OCI-M2 (cell line): Measurements from ENCODE around the gene RBBP4.
"Not testable (repeated sequence)": the region's sequence is repeated elsewhere in the genome, so short reads cannot be mapped to it uniquely, and the experiment has no call there.

ENCODE experiments used
- DNase-seq: peaks from one replicate; lab custom pipeline; 2025; ENCODE audit not compliant: unreplicated experiment; lab: John Stamatoyannopoulos, UW

RBBP4 gene

DNA sequence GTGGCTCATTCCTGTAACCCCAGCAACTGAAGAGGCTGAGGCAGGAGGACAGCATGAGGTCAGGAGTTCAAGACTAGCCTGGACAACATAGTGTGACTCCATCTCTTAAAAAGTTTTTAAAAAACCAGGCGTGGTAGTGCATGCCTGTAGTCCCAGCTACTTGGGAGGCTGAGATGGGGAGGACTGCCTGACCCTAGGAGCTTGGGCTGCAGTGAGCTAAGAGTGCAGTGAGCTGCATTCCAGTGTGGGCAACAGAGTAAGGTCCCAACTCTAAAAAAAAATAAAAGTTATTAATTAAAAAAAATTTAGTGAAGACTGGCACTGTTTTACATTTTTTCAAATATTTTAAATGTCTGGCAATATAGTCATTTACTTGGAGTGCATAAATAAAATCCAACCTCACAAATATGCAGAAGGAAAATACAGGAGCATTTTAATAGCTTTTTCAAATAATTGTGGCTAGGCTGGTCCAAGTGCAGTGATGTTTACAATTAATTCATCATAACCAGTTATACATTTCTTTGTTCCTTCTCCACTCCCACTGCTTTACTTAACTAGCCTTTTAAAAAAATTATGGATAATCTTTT is 11.4 kb upstream of the RBBP4 start:
- no peak for DNase-seq

DNA sequence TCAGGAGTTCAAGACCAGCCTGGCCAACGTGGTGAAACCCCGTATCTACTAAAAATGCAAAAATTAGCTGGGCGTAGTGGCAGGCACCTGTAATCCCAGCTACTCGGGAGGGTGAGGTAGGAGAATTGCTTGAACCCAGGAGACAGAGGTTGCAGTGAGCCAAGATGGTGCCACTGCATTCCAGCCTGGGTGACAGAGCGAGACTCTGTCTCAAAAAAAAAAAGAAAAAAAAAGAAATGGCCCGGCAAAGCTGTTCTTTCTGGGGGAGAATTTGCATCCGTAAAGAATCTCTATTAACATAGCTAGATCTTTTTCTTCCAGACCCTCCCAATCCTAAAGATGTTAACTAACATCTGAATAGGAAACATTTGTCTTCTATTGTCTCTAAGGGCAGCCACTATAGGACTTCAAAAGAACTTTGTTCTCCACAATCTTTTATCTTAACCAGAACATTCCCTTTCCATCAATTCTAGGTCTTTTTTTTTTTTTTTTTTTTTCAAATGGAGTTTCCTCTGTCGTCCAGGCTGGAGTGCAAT is 8.6 kb upstream of the RBBP4 start:
- not testable (repeated sequence) for DNase-seq

DNA sequence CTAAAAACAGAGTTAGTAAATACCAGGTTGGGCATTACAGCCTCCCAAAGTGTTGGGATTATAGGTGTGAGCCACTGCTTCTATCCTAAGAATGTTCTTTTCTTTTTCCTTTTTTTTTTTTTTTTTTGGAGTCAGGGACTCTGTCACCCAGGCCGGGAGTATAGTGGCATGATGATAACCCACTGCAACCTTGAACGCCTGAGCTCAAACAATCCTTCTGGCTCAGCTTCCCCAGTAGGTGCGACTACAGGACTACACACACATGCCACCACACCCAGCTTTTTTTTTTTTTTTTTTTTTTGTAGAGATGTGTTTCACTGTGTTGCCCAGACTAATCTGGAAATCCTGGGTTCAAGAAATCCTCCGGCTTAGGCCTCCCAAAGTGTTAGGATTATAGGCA is 6.6 kb upstream of the RBBP4 start:
- DNase-seq = no peak

DNA sequence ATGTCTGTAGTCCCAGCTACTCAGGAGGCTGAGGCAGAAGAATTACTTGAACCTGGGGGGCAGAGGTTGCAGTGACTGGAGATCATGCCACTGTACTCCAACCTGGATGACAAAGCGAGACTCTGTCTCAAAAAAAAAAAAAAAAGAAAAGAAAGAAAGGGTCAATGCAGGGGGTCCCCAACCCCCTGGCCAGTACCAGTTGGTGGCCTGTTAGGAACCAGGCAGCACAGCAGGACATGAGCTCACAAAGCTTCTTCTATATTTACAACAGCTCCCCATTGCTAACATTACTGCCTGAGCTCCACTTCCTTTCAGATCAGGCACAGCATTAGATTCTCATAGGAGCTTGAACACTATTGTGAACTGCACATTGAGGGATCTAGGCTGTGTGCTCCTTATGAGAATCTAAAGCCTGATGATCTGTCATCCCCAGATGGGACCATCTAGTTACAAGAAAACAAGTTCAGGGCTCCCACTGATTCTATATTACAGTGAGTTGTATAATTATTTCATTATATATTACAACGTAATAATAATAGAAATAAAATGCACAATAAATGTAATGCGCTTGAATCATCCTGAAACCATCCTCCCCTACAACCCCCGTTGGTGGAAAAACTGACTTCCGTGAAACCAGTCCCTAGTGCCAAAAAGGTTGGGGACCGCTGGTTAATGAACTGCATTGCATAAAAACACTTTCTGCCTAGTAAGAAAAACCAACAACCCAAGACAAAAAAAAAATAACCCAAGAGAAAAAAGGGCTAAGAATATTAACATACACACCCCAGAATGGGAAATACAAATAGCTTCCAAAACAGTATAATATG is 3.5 kb upstream of the RBBP4 start:
- DNase-seq = no peak

DNA sequence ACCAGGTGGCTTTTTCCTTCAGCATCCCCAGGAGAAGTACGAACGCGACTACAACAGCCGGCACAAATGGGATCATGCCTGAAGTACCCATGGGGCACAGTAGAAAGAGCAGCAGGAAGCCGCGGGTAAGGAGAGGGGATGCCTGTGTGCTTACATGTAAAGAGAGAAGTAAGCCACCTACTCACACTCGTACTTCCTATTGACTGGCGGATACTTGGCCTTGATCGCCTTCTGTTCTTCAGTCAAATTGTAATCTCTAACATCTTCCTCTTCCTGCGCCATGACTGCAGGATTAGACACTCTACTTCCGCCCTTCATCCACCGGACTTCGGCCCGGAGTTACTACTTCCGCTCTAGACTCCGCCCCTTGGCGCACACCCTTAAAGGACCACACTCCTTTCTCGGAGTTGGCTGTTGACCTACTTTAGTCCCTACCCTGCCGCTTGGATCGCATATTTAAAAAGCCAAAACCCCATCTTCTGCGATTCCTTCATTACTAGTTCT is 708 bp upstream of the RBBP4 start, which contains the start of gene ZBTB8OS:
TSS of gene ZBTB8OS (minus strand) at position 303 of the 504 bp plus-strand sequence. CDS start at position 282, 21 bp downstream.
- peak; percentile 52 for DNase-seq

DNA sequence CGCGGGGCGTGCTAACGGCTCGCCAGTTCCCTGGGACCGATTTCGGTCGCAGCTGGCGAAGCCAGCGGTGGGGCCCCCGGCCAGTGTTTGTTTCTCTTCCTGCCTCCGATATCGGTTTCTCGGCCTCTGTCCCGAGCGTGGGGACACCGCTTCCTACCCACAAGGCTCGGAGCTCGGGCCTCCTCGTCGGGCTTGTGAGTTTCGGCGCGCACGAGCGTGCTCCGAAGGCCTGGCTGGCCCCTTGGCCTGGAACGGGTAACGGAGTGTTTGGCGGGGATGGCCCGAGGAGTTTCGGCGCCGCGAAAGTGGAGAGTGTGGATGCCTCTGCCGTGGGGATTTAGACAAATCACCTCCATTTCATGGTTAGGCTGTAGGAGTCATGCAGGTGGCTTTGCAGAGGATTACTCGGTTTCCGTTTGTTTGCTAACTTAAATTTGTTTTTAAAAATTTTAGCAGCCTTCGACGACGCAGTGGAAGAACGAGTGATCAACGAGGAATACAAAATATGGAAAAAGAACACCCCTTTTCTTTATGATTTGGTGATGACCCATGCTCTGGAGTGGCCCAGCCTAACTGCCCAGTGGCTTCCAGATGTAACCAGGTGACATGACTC is 559 bp downstream of the RBBP4 start:
- no peak for DNase-seq

DNA sequence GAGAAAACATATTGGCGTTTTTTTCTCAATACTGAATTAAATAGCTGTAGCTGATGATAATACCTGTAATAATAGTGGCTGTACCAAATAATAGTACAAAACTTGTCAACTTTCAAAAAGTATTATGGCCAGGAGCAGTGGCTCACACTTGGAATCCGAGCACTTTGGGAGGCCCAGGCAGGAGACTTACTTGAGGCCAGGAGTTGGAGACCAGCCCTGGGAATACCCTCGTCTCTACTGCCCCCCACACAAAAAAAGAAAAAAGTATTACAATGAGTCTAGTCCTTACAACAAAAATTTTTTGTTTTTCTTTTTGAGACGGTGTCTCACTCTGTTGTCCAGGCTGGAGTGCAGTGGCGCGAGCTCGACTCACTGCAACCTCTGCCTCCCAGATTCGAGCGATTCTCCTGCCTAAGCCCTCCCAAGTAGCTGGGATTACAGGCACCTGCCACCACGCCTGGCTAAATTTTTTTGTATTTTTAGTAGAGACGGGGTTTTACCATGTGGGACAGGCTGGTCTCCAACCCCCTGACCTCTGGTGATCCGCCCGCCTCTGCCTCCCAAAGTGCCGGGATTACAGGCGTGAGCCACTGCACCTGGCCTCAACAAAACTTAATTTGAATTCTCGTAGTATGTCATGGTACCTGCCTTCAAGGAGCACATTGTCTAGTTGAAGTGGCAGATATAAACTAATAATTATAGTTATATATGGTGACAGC is 1.4 kb downstream of the RBBP4 start:
- DNase-seq = no peak

DNA sequence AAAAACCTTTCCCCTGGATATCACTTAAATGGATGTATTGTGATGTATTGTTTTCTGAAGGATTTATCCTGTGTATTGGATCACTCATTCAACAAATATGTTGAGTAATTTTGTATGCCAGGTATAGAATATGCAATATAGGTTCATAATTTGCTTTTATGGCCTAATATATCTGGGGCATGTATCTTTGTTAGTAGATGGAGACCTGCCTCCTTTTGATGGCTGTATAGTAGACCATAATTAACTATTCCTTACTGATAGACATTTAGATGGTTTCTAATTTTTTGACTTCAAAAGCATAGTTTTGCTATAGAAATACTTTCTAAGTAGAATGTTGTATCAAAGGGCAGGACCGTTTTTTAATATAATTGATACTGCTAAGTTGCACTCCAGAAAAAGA is 8.6 kb downstream of the RBBP4 start:
- no peak for DNase-seq

DNA sequence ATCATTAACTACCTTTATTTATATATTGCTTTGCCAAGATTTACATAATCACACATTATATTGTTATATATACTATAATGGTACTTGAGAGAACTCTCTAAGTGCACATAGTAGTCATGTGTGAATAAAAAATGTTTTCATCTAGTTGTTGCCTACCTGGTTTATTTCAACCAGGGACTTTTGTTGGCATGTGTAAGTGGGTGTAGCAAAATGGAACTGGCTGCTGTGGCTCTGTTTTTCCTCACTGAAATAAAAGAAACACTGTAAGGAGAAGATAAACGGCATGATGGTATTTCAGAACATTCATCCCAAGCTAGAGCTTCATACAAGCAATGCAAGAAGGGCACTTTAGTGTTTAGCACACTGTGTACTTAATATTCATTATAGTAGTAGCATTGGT is 14.9 kb downstream of the RBBP4 start:
- no peak for DNase-seq

DNA sequence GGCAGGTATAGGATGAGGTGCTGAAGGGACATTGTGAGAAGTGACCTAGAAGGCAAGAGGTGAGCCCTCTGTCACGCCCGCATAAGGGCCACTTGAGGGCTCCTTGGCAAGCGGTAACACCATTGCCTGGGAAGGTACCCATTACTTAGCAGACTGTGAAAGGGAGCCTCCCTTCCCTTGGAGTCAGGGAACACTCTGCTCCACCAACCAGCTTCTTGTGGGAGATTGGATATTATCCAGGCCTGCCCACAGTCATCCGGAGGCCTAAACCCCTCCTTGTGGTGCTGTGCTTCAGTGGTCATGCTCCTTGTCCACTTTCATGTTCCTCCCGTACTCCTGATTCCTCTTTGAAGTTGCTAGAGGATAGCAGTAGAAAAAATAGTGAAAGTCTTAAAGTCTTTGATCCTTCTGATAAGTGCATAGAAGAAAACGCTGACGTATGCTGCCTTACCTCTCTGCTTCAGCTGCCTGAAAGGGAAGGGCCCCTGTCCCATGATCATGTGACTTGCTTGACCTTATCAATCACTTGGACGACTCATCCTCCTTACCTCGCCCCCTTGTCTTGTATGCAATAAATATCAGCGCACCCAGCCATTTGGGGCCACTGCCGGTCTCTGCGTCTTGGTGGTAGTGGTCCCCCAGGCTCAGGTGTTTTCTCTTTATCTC is 16.0 kb downstream of the RBBP4 start:
- DNase-seq = no peak

DNA sequence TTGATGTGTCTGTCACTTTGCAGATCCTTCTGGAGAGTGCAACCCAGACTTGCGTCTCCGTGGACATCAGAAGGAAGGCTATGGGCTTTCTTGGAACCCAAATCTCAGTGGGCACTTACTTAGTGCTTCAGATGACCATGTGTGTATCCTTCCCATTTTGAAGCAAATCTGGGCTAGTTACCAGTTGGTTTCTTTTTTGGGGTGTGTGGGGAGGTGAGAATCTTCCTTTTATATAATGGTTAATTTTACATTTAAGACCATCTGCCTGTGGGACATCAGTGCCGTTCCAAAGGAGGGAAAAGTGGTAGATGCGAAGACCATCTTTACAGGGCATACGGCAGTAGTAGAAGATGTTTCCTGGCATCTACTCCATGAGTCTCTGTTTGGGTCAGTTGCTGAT is 17.7 kb downstream of the RBBP4 start:
- DNase-seq = not testable (repeated sequence)

DNA sequence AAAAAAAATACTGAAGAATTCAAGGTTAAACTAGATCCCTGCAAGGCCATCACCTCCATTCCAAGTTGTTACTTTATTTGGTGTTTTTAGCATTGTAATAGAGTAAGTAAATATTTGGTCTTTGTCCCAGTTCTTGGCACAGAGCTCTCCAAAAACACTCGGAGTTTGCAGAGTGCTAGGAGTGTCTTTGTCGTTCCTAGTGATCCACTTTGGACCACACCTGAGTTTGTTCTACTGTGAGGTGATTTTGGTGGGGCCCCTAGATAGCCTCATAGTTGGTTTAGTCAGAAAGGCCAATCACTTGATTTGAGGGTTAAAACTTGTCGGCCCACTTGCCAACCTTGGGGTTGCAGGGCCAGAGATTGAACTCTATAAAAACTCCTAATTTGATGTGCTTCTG is 25.9 kb downstream of the RBBP4 start:
- no peak for DNase-seq

DNA sequence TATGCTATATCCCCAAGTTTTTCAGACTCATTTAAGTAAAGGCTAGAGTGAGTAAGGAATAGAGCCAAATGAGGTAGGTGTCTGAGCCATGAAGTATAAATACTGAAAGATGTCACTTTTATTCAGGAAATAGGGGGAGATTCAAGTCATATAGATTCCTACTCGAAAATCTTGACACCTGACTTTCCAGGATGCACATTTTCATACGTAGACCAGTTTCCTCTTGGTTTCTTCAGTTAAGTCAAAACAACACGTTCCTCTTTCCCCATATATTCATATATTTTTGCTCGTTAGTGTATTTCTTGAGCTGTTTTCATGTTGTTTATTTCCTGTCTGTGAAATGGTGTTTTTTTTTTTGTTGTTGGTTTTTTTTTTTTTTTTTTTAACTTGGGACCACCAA is 29.0 kb downstream of the RBBP4 start:
- not testable (repeated sequence) for DNase-seq

DNA sequence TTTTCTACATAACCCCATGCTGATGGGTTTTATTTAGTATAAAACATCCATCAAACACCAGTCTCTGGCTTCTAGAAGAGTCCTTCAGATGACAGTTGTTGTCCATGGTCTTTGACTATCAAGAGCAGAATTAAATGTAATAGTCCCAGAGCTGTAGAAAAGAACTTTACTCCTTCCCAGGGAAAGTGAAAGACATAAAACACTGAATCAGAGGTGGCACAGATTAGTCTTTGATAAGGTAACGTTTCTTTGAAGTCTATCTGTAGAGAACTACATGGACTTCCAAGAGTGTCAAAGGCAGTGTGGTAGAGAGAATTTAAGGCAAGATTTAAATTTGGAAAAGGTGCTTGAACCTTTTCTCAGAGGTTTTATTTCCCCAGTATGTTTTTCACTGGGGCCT is 29.6 kb downstream of the RBBP4 start:
- DNase-seq = no peak

DNA sequence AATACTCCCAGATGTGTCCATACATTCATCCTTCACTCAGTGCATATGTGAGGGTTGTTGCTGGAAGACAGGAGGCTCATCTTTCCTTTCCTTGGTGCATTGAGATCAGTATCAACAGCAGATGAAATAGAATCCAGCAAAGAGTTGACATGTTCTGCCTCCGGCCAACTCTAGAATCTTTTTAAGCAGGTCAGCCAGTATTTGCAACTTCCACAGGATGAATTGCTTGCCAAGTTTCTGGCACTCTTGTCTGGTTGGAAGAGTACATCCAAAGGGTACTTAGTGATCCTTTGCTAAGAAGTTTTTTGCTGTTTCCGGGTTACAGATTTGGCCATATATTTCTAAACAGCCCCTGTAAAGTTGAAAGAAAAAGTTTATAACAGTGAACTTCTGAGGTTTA is 30.5 kb downstream of the RBBP4 start:
- DNase-seq = no peak

DNA sequence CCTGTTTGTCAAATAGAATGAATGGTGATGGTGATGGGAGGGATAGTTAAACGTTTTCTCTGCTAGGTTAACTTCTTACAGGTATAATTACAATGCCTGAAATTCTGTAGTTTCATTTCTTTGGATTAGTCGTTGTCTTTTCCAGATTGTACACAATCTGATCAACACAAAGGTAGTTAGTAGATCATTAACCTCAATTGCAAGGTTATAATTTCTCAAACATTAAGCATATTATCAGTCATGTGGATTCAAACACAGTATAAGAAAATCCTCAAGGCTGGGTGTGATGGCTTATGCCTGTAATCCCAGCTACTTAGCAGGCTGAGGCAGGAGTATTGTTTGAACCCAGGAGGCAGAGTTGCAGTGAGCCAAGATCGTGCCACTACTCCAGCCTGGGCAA is 31.0 kb downstream of the RBBP4 start:
- DNase-seq = no peak

DNA sequence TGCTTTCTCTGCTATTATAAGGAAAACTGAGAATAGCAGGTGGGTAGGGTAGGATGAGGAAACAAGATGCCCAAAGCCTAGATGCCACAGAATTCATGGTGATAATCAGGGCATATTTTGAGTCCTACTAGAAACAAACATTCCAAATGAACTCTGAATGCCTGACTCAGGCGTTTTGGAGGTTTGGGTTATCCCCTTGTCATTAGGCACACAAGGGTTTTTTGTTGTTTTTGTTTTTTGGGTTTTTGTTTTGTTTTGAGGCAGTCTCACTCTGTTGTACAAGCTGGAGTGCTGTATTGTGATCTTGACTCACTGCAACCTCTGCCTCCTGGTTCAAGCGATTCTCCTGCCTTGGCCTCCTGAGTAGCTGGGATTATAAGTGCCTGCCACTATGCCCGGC is 32.4 kb downstream of the RBBP4 start:
- DNase-seq = no peak

DNA sequence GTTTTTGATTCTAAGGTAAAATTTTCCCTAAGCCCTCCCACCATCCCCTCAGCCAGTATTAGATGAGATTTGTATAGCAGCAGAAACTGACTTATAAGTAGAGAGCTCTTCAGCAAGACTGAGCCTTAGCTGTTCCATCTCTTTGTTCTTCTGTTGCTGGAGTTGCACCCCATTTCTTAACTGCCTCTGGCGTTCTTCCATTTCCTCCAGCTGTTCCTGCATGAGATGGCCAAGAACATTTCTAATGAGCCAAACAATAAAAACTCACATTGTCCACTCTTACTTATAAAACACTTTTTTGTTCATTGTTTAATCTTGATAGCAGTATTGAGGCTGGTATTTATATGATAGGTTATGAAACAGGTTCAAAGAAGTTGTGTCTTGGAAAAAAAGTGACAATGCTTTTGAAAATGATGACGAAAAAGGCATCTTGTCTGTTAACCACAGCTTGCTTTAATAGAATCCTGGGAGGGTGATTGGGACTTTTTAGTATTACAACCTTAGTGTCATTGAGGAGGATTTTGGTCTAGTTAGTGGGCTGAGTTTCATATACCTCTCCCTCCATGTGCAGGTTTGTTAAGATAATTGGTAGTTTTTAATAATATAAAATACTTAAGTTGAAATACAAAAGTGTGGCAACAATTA is 33.3 kb downstream of the RBBP4 start:
- DNase-seq = no peak

DNA sequence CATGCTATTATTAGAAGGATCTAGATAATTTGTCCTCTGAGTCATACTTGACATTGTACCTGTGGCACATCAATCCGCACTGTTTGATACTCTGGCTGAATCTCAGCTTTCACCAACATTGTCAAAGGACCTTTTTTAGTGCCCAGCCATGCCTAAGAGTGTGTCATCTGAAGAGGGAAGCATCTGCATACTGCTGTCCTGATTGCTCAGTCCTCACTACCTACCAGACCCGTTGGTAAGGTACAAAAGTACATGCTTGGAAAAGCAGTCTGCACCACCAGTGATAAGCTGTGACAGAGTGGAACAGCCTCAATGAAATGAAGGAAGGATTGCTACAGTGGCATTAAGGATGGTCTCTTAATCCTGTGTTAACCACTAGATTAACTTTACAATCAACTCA is 34.5 kb downstream of the RBBP4 start:
- DNase-seq = no peak

DNA sequence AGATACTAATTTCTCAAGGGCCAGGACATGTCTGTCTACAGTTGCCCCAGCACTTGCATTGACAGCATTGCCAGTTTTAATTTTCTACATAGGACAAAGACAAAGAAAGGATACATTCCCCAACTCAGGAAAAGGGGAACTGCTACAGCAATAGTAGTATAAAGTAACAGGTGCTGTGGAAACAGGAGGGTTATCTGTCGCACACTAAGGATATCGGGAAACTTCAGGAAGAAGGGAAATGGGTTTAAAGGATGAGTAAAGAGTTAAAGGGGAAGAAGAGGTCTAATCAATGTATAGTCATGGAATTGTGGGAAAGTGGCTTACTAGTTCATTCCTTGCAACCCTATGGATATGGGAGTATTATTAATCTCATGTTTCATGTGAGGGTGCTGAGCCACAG is 35.4 kb downstream of the RBBP4 start:
- no peak for DNase-seq
